Activated CD8-positive, alpha-beta memory T cell treated with anti-CD3 and anti-CD28 coated beads, Interleukin-2, amount 50 U/mL, for 24 hours (primary cell): ENCODE measurements around the gene SSBP2.

ENCODE experiments used
- DNase-seq: peaks from one replicate; pipeline ENCODE4 v3.0.0-alpha.2; 2020; ENCODE audit errors: extremely low read depth

Gene SSBP2

DNA sequence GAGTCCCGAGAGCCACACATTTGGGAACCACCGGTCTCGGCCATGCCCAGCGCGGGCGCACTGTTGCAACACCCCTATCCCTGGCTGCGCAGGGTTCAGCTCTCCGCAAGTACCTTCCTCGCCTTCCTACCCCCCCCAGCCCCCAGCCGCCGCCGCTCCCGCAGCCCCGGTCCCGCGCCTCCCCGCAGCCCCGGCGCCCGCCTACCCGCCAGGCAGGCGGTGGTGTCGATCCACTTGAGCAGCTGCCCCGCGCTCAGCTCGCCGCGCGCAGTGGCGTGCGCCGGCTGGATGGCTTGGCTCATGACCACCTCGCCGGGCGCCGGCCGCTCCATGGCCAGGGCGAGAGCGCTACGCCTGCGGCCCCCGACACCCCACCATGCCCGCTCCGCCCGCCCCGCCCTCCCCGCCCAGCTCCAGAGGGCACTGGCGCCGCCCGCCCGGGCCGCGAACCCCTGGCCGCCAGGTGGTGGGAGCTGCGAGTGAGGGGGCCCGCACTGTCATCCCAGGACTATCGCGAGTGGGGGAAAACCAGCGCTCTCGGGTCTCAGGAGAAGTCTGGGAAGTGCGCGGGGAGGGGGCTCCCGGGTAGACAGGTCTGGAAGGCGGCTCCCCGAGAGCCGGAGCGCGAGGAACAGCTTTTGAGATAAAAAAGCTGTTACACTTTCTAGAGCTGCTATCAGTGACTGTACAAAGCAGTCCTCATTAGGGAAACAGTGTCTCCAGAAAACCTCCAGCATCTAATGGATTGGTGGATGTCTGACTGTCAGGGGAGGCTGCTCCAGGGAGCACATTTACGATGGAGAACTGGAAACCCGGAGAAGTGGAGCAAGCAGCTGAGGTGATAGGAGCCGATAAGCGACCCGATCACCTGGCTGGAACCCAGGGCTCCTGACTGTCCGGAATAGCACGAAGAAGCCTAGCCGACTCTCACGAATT, 356.8 kb downstream of the SSBP2 start, which contains the start of gene ACOT12:
ACOT12 (minus strand) TSS at position 352 of the 936 bp plus-strand sequence; CDS start at position 332, 20 bp downstream.
- DNase-seq: no peak

- DNase-seq: no peak
Measured at GRCh38 chr5:81393430-81393782, 357.5 kb downstream of the SSBP2 start.

DNA sequence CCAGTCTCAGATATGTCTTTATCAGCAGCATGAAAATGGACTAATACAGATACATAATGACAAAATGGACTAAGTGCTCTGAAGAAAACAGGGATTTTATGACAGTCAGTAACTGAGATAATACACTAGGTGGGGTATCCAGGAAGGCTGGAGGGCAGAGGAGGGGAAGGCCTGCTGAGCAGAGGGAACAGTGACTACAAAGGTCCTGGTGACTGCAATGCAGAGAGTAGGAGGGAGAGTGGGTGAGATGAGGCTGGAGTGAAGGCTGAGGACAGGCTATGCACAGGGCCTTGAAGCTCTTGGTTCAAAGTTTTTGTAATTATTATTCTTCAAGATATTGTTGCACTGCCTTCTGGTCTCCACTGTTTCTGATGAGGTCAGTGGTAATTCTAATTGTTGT, 361.9 kb downstream of the SSBP2 start:
- no peak for DNase-seq

- no peak for DNase-seq
Measured at GRCh38 chr5:81388169-81388568, 362.7 kb downstream of the SSBP2 start.

- DNase-seq: no peak
Measured at GRCh38 chr5:81383867-81384266, 367.0 kb downstream of the SSBP2 start.

- no peak for DNase-seq
Measured at GRCh38 chr5:81371354-81371876, 379.5 kb downstream of the SSBP2 start.

DNA sequence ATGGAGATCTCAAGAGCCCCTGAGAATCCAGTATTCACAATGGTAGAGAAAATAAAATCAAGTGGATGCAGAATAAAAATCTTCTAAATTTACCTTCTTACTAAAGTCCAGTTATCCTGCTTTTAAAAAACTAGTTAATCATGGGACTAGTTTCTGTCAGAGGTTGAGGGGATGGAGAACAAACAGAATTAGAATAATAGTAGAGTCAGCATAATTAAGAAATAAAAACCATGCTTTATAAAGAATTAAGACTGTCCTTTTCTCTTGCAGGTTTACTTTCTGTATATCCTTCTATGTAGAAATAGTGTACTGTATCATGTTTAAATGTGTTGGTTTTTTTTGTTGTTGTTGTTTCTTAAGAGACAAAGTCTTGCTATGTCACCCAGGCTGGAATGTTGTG, 380.0 kb downstream of the SSBP2 start:
- DNase-seq: no peak

DNA sequence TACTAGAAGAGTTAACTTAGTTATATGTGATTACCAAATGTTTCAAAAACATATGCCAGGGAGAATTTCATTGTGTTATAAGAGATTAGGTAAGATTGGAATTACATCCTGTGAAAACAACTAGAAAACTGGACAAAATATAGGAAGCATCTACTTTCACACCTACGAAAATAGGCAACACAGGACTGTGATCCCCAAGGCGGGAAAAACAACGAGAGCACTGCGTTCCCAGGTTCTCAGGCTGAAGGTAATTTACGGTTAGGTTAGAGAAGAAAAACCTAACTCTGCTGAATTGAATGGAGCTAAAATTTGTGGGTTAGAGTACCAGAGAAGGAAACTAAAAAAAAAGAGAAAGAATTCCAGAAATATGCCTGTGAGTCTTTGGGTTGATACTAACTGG, 385.4 kb downstream of the SSBP2 start:
- DNase-seq: no peak

GRCh38 chr5:81363093-81363871, 387.6 kb downstream of the SSBP2 start:
- DNase-seq: no peak
